Gastroesophageal sphincter (tissue), 3 donors: ENCODE measurements around the gene TKT.

Experiments used
- EP300 ChIP-seq: sonication (generic); formaldehyde crosslinking; IDR thresholded peaks from one replicate; pipeline ENCODE4 v1.6.1; 2017; ENCODE audit warnings: antibody characterized with exemption, mild to moderate bottlenecking
- TF ChIP-seq, protein P1 (sequence below), 4 experiments: fragments of 200-600 bp in 2 of 4; fragments of 450-650 bp in 2 of 4; sonication (generic) in 1 of 4; IDR thresholded peaks; one replicate each; pipeline ENCODE4 v1.5.1; 2017 to 2019; ENCODE audit warnings: antibody characterized with exemption in 4 of 4, mild to moderate bottlenecking in 2 of 4, moderate library complexity in 2 of 4

DNA sequence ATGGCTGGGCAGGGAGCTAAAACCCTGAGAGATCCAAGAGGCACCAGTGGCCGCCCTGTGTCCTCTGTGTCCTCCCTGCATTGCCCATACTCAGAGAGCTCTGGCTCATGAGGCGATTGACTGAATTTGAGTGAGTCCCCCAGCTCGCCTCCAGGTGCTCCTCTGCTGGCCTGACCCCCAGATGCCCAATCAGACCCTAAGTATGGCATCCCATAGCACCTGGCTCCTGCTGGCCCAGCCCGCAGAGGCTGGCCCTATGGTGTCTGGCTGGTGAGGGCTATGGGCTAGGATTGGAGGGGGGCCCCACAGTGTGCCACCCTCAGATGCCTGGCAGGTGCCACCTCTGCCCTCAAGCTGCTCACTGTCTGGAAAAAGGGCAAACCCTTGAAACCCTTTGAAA lies 1.6 kb upstream of the TKT start:
- TF ChIP-seq EP300, result no peak
- TF ChIP-seq, protein P1, sequence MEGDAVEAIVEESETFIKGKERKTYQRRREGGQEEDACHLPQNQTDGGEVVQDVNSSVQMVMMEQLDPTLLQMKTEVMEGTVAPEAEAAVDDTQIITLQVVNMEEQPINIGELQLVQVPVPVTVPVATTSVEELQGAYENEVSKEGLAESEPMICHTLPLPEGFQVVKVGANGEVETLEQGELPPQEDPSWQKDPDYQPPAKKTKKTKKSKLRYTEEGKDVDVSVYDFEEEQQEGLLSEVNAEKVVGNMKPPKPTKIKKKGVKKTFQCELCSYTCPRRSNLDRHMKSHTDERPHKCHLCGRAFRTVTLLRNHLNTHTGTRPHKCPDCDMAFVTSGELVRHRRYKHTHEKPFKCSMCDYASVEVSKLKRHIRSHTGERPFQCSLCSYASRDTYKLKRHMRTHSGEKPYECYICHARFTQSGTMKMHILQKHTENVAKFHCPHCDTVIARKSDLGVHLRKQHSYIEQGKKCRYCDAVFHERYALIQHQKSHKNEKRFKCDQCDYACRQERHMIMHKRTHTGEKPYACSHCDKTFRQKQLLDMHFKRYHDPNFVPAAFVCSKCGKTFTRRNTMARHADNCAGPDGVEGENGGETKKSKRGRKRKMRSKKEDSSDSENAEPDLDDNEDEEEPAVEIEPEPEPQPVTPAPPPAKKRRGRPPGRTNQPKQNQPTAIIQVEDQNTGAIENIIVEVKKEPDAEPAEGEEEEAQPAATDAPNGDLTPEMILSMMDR (IDR thresholded peaks at IDR 0.05), result no peak
